NT2/D1 (cell line): ENCODE data around the gene TRPM4.

Experiments used
- DNase-seq: peaks from one replicate; pipeline ENCODE4 v3.0.0-alpha.2; 2011; ENCODE audit warnings: low read depth, low spot score
- H3K27me3 ChIP-seq: 2 replicates; pipeline ENCODE4 v1.6.0; 2011; ENCODE audit warnings: mild to moderate bottlenecking; ENCODE audit not compliant: insufficient read length, insufficient read depth
- H3K36me3 ChIP-seq: 2 replicates; pipeline ENCODE4 v1.6.1; 2011; ENCODE audit warnings: mild to moderate bottlenecking, low read length, mixed read lengths; ENCODE audit not compliant: insufficient read depth, insufficient read length
- H3K4me1 ChIP-seq: 2 replicates; pipeline ENCODE4 v1.5.1; 2011; ENCODE audit not compliant: insufficient read depth, insufficient read length
- H3K4me3 ChIP-seq: 2 replicates; pipeline ENCODE4 v1.5.1; 2011; ENCODE audit warnings: low read depth; ENCODE audit not compliant: insufficient read length
- H3K9ac ChIP-seq: 2 replicates; pipeline ENCODE4 v1.6.0; 2011; ENCODE audit warnings: low read depth; ENCODE audit not compliant: insufficient read length
- H3K9me3 ChIP-seq: 2 replicates; pipeline ENCODE4 v1.5.1; 2011; ENCODE audit warnings: mild to moderate bottlenecking, low read length; ENCODE audit not compliant: insufficient read depth
- SUZ12 ChIP-seq: IDR thresholded peaks from 2 replicates; pipeline ENCODE4 v1.6.1; 2011; ENCODE audit not compliant: insufficient read length, insufficient read depth; ENCODE audit errors: extremely low read depth
- YY1 ChIP-seq: IDR thresholded peaks from 2 replicates; pipeline ENCODE4 v1.6.1; 2011; ENCODE audit not compliant: insufficient read length, insufficient read depth
- ZNF274 ChIP-seq: IDR thresholded peaks from 2 replicates; pipeline ENCODE4 v1.6.1; 2011; ENCODE audit warnings: mild to moderate bottlenecking, low read depth, low read length

TRPM4 gene

DNA sequence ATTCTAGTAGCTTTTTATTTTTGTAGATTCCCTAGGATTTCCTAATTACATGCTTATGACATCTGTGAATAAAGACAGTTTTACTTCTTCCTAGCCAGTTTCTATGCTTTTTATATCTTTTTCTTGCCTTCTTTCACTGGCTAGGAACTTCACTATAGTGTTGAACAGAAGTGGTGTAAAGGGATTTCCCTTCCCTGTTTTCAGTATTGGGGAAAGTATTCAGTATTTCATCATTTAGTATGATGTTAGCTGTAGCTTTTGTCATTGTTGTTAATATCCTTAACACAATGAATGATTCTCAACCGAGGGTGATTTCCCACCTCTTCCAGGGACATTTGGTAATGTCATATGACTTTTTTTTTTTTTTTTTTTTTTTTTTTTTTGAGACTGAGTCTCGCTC is 90.1 kb downstream of the TRPM4 start:
- TF ChIP-seq SUZ12 (no peak), YY1 (no peak), ZNF274 (no peak)
- Histone ChIP-seq H3K9me3 (no peaks in the 10 kb centered on the region), H3K9ac (no peak overlapping the region), H3K27me3 (no peaks in the 10 kb centered on the region), H3K4me3 (no peak overlapping the region), H3K36me3 (peaks cover 3% of the 10 kb centered on the region), H3K4me1 (no peaks in the 10 kb centered on the region)
- DNase-seq, result no peak

DNA sequence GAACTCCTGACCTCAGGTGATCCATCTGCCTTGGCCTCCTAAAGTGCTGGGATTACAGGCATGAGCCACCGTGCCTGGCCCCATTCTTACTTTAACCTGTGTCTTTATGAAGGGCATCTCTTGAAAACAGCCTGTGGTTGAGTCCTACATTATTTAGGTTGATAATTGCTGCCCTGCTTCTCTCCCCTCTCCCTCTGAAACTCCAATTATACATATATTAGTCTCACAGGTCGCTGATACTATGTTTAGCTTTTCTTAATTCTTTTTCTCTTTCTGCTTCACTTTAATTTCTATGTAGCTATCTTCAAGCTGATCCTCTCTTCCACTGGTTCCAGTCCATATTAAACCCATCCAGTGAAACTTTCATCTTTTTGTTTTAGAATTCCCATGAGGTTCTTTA is 92.3 kb downstream of the TRPM4 start:
- Histone ChIP-seq H3K4me1 (no peaks in the 10 kb centered on the region), H3K27me3 (no peaks in the 10 kb centered on the region), H3K9me3 (no peaks in the 10 kb centered on the region), H3K9ac (no peak overlapping the region), H3K4me3 (no peak overlapping the region), H3K36me3 (no peaks in the 10 kb centered on the region)
- TF ChIP-seq ZNF274 (no peak), YY1 (no peak), SUZ12 (no peak)
- no peak for DNase-seq

DNA sequence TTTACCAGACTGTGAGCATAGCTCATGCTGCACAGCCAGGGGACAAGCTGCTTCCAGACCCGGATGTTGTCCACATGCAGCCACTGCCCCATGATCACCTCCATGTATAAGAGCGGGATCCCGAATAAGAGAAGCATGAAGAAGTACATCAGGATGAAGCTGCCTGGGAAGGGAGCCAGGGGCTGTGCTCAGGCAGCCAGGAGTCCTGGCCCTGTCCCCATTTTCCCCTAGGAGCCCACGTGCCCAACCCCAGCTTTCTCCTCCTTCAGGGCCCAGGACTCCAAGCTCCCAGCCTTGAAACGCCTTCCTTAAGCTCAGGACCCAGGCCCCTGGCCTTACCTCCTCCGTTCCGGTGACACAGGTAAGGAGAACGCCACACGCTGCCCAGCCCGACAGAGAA is 98.1 kb downstream of the TRPM4 start:
- TF ChIP-seq SUZ12 (no peak), YY1 (no peak), ZNF274 (no peak)
- peaks cover 16% of the 10 kb centered on the region for H3K9me3 ChIP-seq
- H3K27me3 ChIP-seq, result no peaks in the 10 kb centered on the region
- no peak for DNase-seq
- H3K4me3 ChIP-seq, result no peak overlapping the region
- no peaks in the 10 kb centered on the region for H3K4me1 ChIP-seq
- no peaks in the 10 kb centered on the region for H3K36me3 ChIP-seq
- no peak overlapping the region for H3K9ac ChIP-seq

GRCh38 chr19:49256691-49257090 is 99.1 kb downstream of the TRPM4 start:
- peaks cover 16% of the 10 kb centered on the region for H3K9me3 ChIP-seq
- no peak for DNase-seq
- H3K4me1 ChIP-seq, result no peaks in the 10 kb centered on the region
- H3K4me3 ChIP-seq, result no peak overlapping the region
- H3K9ac ChIP-seq, result no peak overlapping the region
- no peaks in the 10 kb centered on the region for H3K36me3 ChIP-seq
- TF ChIP-seq ZNF274, result no peak
- no peak for TF ChIP-seq YY1
- no peak for TF ChIP-seq SUZ12
- H3K27me3 ChIP-seq, result no peaks in the 10 kb centered on the region
